ENCODE data around the gene KCND3.

KCND3 gene

DNA sequence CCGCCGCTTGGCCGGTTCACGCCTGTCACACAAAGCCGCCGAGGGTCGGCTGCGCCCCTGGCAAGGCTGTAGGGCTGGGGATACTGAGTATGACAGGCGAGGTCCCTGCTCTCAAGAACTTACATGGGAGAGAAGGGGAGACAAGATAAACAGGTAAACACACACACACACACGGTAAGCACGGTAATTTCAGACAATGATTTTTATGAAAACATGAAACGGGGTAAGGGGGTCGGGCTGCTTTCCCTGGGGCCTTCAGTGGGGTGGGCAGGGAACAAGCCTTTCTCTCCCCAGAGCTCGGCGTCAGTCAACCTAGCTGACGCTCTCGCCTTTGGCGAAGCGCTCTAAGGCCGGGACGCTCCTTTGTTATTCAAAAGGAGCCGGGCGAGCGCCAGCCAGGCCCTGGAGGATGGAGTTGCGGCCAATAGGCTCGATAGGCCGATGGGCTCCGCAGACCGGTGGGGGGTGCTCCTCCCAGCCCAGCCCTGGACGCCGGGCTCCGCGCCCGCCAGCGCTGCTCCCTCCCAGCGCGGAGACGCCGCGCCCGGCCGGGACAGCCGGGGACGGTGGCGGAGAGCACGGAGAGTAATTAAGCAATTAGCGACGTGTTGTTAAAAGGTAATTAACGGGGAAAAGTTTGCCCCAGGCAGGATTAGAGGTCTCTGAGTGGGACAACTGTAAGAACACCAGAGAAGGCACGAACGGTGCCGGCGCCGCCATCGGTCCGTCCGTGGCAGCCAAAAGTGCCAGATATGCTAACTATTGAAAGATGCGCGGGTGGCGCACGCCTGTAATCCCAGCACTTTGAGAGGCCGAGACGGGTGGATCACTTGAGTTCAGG lies 249.3 kb downstream of the KCND3 start (continued):
- TF ChIP-seq ZNF426 (tag by site-specific recombination; IDR thresholded peaks at IDR 0.05) (no peak), ZNF146 (tag by site-specific recombination; IDR thresholded peaks at IDR 0.05) (no peak), ZNF211 (tag by site-specific recombination; IDR thresholded peaks at IDR 0.05; ENCODE audit: low read depth) (no peak), ZNF510 (tag by site-specific recombination; IDR thresholded peaks at IDR 0.05; ENCODE audit: insufficient replicate concordance) (no peak), ZNF394 (tag by site-specific recombination; IDR thresholded peaks at IDR 0.05; ENCODE audit: borderline replicate concordance) (0 out of 2 replicates have a peak, but pooled peaks have one; percentile 10), GLI2 (tag by site-specific recombination; IDR thresholded peaks at IDR 0.05; ENCODE audit: borderline replicate concordance, low read depth) (no peak), ZBTB48 (tag by site-specific recombination; IDR thresholded peaks at IDR 0.05) (peak; percentile 54; the same call in 1 of the 2 replicates)
- TF ChIP-seq, protein P1, sequence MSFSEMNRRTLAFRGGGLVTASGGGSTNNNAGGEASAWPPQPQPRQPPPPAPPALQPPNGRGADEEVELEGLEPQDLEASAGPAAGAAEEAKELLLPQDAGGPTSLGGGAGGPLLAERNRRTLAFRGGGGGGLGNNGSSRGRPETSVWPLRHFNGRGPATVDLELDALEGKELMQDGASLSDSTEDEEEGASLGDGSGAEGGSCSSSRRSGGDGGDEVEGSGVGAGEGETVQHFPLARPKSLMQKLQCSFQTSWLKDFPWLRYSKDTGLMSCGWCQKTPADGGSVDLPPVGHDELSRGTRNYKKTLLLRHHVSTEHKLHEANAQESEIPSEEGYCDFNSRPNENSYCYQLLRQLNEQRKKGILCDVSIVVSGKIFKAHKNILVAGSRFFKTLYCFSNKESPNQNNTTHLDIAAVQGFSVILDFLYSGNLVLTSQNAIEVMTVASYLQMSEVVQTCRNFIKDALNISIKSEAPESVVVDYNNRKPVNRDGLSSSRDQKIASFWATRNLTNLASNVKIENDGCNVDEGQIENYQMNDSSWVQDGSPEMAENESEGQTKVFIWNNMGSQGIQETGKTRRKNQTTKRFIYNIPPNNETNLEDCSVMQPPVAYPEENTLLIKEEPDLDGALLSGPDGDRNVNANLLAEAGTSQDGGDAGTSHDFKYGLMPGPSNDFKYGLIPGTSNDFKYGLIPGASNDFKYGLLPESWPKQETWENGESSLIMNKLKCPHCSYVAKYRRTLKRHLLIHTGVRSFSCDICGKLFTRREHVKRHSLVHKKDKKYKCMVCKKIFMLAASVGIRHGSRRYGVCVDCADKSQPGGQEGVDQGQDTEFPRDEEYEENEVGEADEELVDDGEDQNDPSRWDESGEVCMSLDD (tag by site-specific recombination; IDR thresholded peaks at IDR 0.05), result no peak
- TF ChIP-seq, protein P2, sequence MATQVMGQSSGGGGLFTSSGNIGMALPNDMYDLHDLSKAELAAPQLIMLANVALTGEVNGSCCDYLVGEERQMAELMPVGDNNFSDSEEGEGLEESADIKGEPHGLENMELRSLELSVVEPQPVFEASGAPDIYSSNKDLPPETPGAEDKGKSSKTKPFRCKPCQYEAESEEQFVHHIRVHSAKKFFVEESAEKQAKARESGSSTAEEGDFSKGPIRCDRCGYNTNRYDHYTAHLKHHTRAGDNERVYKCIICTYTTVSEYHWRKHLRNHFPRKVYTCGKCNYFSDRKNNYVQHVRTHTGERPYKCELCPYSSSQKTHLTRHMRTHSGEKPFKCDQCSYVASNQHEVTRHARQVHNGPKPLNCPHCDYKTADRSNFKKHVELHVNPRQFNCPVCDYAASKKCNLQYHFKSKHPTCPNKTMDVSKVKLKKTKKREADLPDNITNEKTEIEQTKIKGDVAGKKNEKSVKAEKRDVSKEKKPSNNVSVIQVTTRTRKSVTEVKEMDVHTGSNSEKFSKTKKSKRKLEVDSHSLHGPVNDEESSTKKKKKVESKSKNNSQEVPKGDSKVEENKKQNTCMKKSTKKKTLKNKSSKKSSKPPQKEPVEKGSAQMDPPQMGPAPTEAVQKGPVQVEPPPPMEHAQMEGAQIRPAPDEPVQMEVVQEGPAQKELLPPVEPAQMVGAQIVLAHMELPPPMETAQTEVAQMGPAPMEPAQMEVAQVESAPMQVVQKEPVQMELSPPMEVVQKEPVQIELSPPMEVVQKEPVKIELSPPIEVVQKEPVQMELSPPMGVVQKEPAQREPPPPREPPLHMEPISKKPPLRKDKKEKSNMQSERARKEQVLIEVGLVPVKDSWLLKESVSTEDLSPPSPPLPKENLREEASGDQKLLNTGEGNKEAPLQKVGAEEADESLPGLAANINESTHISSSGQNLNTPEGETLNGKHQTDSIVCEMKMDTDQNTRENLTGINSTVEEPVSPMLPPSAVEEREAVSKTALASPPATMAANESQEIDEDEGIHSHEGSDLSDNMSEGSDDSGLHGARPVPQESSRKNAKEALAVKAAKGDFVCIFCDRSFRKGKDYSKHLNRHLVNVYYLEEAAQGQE (tag by site-specific recombination; IDR thresholded peaks at IDR 0.05), result 0 out of 2 replicates have a peak, but pooled peaks have one; percentile 4
- TF ChIP-seq, protein P3, sequence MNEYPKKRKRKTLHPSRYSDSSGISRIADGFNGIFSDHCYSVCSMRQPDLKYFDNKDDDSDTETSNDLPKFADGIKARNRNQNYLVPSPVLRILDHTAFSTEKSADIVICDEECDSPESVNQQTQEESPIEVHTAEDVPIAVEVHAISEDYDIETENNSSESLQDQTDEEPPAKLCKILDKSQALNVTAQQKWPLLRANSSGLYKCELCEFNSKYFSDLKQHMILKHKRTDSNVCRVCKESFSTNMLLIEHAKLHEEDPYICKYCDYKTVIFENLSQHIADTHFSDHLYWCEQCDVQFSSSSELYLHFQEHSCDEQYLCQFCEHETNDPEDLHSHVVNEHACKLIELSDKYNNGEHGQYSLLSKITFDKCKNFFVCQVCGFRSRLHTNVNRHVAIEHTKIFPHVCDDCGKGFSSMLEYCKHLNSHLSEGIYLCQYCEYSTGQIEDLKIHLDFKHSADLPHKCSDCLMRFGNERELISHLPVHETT (tag by site-specific recombination; IDR thresholded peaks at IDR 0.05), result no peak
- TF ChIP-seq, protein P4, sequence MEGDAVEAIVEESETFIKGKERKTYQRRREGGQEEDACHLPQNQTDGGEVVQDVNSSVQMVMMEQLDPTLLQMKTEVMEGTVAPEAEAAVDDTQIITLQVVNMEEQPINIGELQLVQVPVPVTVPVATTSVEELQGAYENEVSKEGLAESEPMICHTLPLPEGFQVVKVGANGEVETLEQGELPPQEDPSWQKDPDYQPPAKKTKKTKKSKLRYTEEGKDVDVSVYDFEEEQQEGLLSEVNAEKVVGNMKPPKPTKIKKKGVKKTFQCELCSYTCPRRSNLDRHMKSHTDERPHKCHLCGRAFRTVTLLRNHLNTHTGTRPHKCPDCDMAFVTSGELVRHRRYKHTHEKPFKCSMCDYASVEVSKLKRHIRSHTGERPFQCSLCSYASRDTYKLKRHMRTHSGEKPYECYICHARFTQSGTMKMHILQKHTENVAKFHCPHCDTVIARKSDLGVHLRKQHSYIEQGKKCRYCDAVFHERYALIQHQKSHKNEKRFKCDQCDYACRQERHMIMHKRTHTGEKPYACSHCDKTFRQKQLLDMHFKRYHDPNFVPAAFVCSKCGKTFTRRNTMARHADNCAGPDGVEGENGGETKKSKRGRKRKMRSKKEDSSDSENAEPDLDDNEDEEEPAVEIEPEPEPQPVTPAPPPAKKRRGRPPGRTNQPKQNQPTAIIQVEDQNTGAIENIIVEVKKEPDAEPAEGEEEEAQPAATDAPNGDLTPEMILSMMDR (tag by site-specific recombination; IDR thresholded peaks at IDR 0.05), result peak; percentile 19; the same call in 1 of the 2 replicates

DNA sequence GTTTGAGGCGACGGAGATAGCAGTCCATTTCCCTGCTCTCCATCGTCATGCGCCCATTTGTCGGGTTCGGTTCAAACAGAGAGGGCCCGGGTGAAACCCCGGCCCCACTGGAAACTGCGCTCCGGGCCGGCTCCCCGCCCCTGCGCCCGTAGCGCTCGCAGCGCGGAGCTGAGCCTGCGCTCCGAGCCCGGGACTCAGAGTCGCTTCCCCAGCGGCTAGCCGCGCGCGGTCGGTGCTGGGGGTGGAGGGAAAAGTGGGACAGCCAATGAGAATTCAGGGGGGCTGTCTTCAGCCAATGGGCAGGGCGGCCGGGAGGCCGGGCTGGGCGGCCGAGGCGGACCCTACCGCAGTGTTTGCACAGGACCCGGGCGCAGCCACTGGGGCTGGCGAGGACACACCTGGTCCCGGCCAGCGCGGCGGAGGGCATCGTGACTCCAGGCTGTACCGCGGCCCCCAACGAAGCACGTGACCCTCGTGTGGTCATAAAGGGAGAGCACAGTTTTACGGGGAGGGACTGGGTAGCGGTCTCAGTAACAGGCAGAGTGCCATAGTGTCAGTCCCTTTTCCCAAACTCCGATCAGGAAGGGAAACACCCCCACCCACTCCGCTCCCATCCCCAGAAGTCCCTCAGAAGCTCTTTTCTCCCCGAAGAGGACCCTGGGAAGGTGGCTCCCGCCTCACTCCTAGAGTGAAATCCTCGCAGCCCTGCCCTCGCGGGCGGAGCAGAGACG lies 250.1 kb downstream of the KCND3 start, which contains the start of gene INKA2:
INKA2 (minus strand) TSS at position 202 of the 731 bp plus-strand sequence; CDS start at position 49, 153 bp downstream.
- H3K4me1 ChIP-seq (ENCODE audit: control insufficient read depth, insufficient read depth, low read length), result peaks cover 21% of the 10 kb centered on the region
- no peaks in the 10 kb centered on the region for H3K36me3 ChIP-seq (ENCODE audit: control insufficient read depth in 2 of 2, insufficient read depth in 1 of 2, low read length in 2 of 2)
- ChIA-PET POLR2A (interaction anchor here (0.5 to 2.3 kb wide), 11 partner anchors 11 to 290 kb away, joined by 3 to 13 read pairs (median 4); partner anchors contain the start of genes ATP5PB, DDX20 and WDR77), CTCF (interaction anchor here (1.0 to 6.0 kb wide), 4 partner anchors 8 to 31 kb away, joined by 3 to 44 read pairs (median 22); no protein-coding TSS in a partner anchor)
- peak within 1 kb of the TSS; percentile 57 for H3K4me3 ChIP-seq (ENCODE audit: low read depth, low read length)
- H3K9me3 ChIP-seq (ENCODE audit: control insufficient read depth, insufficient read depth, low read depth, low read length), result no peaks in the 10 kb centered on the region
- peak within 1 kb of the TSS; percentile 92 for H3K27ac ChIP-seq (ENCODE audit: extremely low read depth, low read depth, low read length)
- TF ChIP-seq ZFHX2 (tag by site-specific recombination; conservative IDR thresholded peaks at IDR 0.05) (0 out of 2 replicates have a peak, but pooled peaks have one; percentile 32), PRDM1 (tag by site-specific recombination; IDR thresholded peaks at IDR 0.05) (peak; percentile 34), ZFP69B (tag by site-specific recombination; IDR thresholded peaks at IDR 0.05) (peak; percentile 74; the same call in 1 of the 2 replicates), ZXDB (tag by site-specific recombination; IDR thresholded peaks at IDR 0.05) (peak; percentile 86)
- TF ChIP-seq, protein P5, sequence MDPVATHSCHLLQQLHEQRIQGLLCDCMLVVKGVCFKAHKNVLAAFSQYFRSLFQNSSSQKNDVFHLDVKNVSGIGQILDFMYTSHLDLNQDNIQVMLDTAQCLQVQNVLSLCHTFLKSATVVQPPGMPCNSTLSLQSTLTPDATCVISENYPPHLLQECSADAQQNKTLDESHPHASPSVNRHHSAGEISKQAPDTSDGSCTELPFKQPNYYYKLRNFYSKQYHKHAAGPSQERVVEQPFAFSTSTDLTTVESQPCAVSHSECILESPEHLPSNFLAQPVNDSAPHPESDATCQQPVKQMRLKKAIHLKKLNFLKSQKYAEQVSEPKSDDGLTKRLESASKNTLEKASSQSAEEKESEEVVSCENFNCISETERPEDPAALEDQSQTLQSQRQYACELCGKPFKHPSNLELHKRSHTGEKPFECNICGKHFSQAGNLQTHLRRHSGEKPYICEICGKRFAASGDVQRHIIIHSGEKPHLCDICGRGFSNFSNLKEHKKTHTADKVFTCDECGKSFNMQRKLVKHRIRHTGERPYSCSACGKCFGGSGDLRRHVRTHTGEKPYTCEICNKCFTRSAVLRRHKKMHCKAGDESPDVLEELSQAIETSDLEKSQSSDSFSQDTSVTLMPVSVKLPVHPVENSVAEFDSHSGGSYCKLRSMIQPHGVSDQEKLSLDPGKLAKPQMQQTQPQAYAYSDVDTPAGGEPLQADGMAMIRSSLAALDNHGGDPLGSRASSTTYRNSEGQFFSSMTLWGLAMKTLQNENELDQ (tag by site-specific recombination; IDR thresholded peaks at IDR 0.05; ENCODE audit: low read depth), result no peak
- TF ChIP-seq, protein P6, sequence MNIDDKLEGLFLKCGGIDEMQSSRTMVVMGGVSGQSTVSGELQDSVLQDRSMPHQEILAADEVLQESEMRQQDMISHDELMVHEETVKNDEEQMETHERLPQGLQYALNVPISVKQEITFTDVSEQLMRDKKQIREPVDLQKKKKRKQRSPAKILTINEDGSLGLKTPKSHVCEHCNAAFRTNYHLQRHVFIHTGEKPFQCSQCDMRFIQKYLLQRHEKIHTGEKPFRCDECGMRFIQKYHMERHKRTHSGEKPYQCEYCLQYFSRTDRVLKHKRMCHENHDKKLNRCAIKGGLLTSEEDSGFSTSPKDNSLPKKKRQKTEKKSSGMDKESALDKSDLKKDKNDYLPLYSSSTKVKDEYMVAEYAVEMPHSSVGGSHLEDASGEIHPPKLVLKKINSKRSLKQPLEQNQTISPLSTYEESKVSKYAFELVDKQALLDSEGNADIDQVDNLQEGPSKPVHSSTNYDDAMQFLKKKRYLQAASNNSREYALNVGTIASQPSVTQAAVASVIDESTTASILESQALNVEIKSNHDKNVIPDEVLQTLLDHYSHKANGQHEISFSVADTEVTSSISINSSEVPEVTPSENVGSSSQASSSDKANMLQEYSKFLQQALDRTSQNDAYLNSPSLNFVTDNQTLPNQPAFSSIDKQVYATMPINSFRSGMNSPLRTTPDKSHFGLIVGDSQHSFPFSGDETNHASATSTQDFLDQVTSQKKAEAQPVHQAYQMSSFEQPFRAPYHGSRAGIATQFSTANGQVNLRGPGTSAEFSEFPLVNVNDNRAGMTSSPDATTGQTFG (tag by site-specific recombination; IDR thresholded peaks at IDR 0.05; ENCODE audit: borderline replicate concordance), result no peak
